ENCODE data around the gene CRADD. TPM values are rescaled to one million over a fixed set of nuclear protein-coding genes. Genes with fewer than 3 reads are reported as not detected.

The CRADD gene
- total RNA-seq = 10.2 and 18.5 TPM in 2 replicates

GRCh38 chr12:93677195-93678064 is at the start of gene CRADD:
Gene CRADD, plus strand, starts transcription at chr12:93677375.

Other genes starting within 250 kb of the CRADD start
- 81.7 and 129 TPM in 2 replicates for gene UBE2N, start 235.4 kb upstream of the CRADD start, total RNA-seq
- gene MRPL42, start 209.9 kb upstream of the CRADD start, total RNA-seq = 45.2 and 72.4 TPM in 2 replicates
- gene SOCS2, start 104.7 kb upstream of the CRADD start, total RNA-seq = 24.1 and 35.1 TPM in 2 replicates